ENCODE measurements around the gene PIH1D2. TPM values are rescaled to one million over a fixed set of nuclear protein-coding genes. Genes with fewer than 3 reads are reported as not detected.
"Not testable (repeated sequence)": the region's sequence is repeated elsewhere in the genome, so short reads cannot be mapped to it uniquely, and the experiment has no call there.

The PIH1D2 gene
- polyA plus RNA-seq, 1 experiment = 1.5 TPM

GRCh38 chr11:112058103-112058502 is 15.7 kb downstream of the PIH1D2 start:
- TF ChIP-seq CTCF (IDR thresholded peaks at IDR 0.05; ENCODE audit: low read depth, low read length) = no peak
- Histone ChIP-seq H3K4me3 (ENCODE audit: low read depth, low read length) (no peak overlapping the region), H3K27me3 (ENCODE audit: control insufficient read depth, insufficient read depth, low read length) (no peaks in the 10 kb centered on the region), H3K9me3 (ENCODE audit: control insufficient read depth, insufficient read depth, low read length) (no peaks in the 10 kb centered on the region), H3K27ac (ENCODE audit: low read depth, low read length) (no peak overlapping the region)
- ChIA-PET CTCF (no interaction called here), POLR2A (no interaction called here)
- no peak for DNase-seq (ENCODE audit: low read depth, low spot score)

GRCh38 chr11:112057170-112057569 is 16.6 kb downstream of the PIH1D2 start:
- Histone ChIP-seq H3K27ac (ENCODE audit: low read depth, low read length) (no peak overlapping the region), H3K9me3 (ENCODE audit: control insufficient read depth, insufficient read depth, low read length) (no peaks in the 10 kb centered on the region), H3K4me3 (ENCODE audit: low read depth, low read length) (no peak overlapping the region), H3K27me3 (ENCODE audit: control insufficient read depth, insufficient read depth, low read length) (no peaks in the 10 kb centered on the region)
- no peak for DNase-seq (ENCODE audit: low read depth, low spot score)
- ChIA-PET POLR2A (no interaction called here), CTCF (interaction anchor here (0.6 kb wide), 1 partner anchor 97 kb away, joined by 3 read pairs; no protein-coding TSS in a partner anchor)
- TF ChIP-seq CTCF (IDR thresholded peaks at IDR 0.05; ENCODE audit: low read depth, low read length) = no peak

GRCh38 chr11:112051768-112052167 is 22.0 kb downstream of the PIH1D2 start:
- no peaks in the 10 kb centered on the region for H3K27me3 ChIP-seq (ENCODE audit: control insufficient read depth, insufficient read depth, low read length)
- TF ChIP-seq CTCF (IDR thresholded peaks at IDR 0.05; ENCODE audit: low read depth, low read length) = no peak
- POLR2A ChIA-PET = interaction anchor here (0.6 kb wide), 1 partner anchor 21 kb away, joined by 5 read pairs; no protein-coding TSS in a partner anchor
- no peak overlapping the region for H3K27ac ChIP-seq (ENCODE audit: low read depth, low read length)
- DNase-seq (ENCODE audit: low read depth, low spot score) = no peak
- no peaks in the 10 kb centered on the region for H3K9me3 ChIP-seq (ENCODE audit: control insufficient read depth, insufficient read depth, low read length)
- no peak overlapping the region for H3K4me3 ChIP-seq (ENCODE audit: low read depth, low read length)
- CTCF ChIA-PET = interaction anchor here (1.0 kb wide), 1 partner anchor 229 kb away, joined by 4 read pairs; no protein-coding TSS in a partner anchor

- no peaks in the 10 kb centered on the region for H3K27me3 ChIP-seq (ENCODE audit: control insufficient read depth, insufficient read depth, low read length)
These were observed 23.1 kb downstream of the PIH1D2 start for GRCh38 chr11:112050721-112051120.

GRCh38 chr11:112049777-112050176 is 24.0 kb downstream of the PIH1D2 start:
- no peaks in the 10 kb centered on the region for H3K27me3 ChIP-seq (ENCODE audit: control insufficient read depth, insufficient read depth, low read length)
- ChIA-PET CTCF (no interaction called here), POLR2A (no interaction called here)
- H3K9me3 ChIP-seq (ENCODE audit: control insufficient read depth, insufficient read depth, low read length) = no peaks in the 10 kb centered on the region
- TF ChIP-seq CTCF (IDR thresholded peaks at IDR 0.05; ENCODE audit: low read depth, low read length) = no peak
- no peak overlapping the region for H3K4me3 ChIP-seq (ENCODE audit: low read depth, low read length)
- no peak overlapping the region for H3K27ac ChIP-seq (ENCODE audit: low read depth, low read length)
- DNase-seq (ENCODE audit: low read depth, low spot score) = no peak

More at GRCh38 chr11:112050721-112051120, 23.1 kb downstream of the PIH1D2 start:
- Histone ChIP-seq H3K27ac (ENCODE audit: low read depth, low read length) (no peak overlapping the region), H3K4me3 (ENCODE audit: low read depth, low read length) (no peak overlapping the region), H3K9me3 (ENCODE audit: control insufficient read depth, insufficient read depth, low read length) (no peaks in the 10 kb centered on the region)
- no peak for TF ChIP-seq CTCF (IDR thresholded peaks at IDR 0.05; ENCODE audit: low read depth, low read length)
- no peak for DNase-seq (ENCODE audit: low read depth, low spot score)
- ChIA-PET CTCF (no interaction called here), POLR2A (no interaction called here)

- H3K27me3 ChIP-seq (ENCODE audit: control insufficient read depth, insufficient read depth, low read length); H3K4me3 ChIP-seq (ENCODE audit: low read depth, low read length); H3K9me3 ChIP-seq (ENCODE audit: control insufficient read depth, insufficient read depth, low read length); H3K27ac ChIP-seq (ENCODE audit: low read depth, low read length); DNase-seq (ENCODE audit: low read depth, low spot score): not testable (repeated sequence)
- ChIA-PET POLR2A (interaction anchor here (0.6 to 1.0 kb wide), 4 partner anchors 14 to 31 kb away, joined by 4 to 7 read pairs (median 6); no protein-coding TSS in a partner anchor), CTCF (interaction anchor here (0.6 to 0.7 kb wide), 2 partner anchors 210 to 492 kb away, joined by 5 read pairs; no protein-coding TSS in a partner anchor)
These were observed 25.6 kb downstream of the PIH1D2 start for GRCh38 chr11:112048256-112048655.

- H3K27me3 ChIP-seq (ENCODE audit: control insufficient read depth, insufficient read depth, low read length); H3K9me3 ChIP-seq (ENCODE audit: control insufficient read depth, insufficient read depth, low read length); H3K27ac ChIP-seq (ENCODE audit: low read depth, low read length); POLR2A ChIA-PET; CTCF ChIA-PET; DNase-seq (ENCODE audit: low read depth, low spot score); H3K4me3 ChIP-seq (ENCODE audit: low read depth, low read length): not testable (repeated sequence)
These were observed 27.2 kb downstream of the PIH1D2 start for GRCh38 chr11:112046647-112047046.
